Panc1 (cell line): ENCODE data around the gene AGT. TPM values are rescaled to one million over a fixed set of nuclear protein-coding genes. Genes with fewer than 3 reads are reported as not detected.

Source experiments
- ATAC-seq: fragments of 200-7000 bp; cut with Tn5 transposase; 2 replicates; pipeline ENCODE4 v1.9.1; 2020; ENCODE audit warnings: mild to moderate bottlenecking, moderate library complexity
- BruUV-seq: library from RNA; stranded (reverse); fragments of 400-500 nt; replicated peaks from 2 replicates; lab custom pipeline; 2021; lab: Mats Ljungman, UMichigan
- CTCF ChIA-PET: fragments of 300-600 bp; sonication (Branson Sonifier 250); formaldehyde crosslinking; loops from one replicate; lab custom pipeline; 2022; ENCODE audit warnings: antibody characterized with exemption; lab: Charles Lee
- POLR2A ChIA-PET: fragments of 300-600 bp; sonication (Branson Sonifier 250); formaldehyde crosslinking; loops from one replicate; lab custom pipeline; 2022; ENCODE audit warnings: antibody characterized with exemption; lab: Charles Lee
- DNase-seq: peaks from one replicate; pipeline ENCODE4 v3.0.0-alpha.2; 2010; ENCODE audit warnings: low read depth, low spot score
- H3K27ac ChIP-seq: 2 replicates; pipeline ENCODE4 v1.5.1; 2011; ENCODE audit warnings: mild to moderate bottlenecking, low read length, inconsistent platforms
- H3K27me3 ChIP-seq: fragments of 200-500 bp; sonication (Bioruptor generic); 2 replicates; pipeline ENCODE4 v1.6.0; 2014; ENCODE audit warnings: low read length, inconsistent platforms; ENCODE audit not compliant: control insufficient read depth, insufficient read depth
- H3K36me3 ChIP-seq: fragments of 200-500 bp; sonication (Bioruptor generic); 2 replicates; pipeline ENCODE4 v1.5.1; 2014; ENCODE audit warnings: inconsistent platforms, mild to moderate bottlenecking, low read length, moderate library complexity; ENCODE audit not compliant: control insufficient read depth, insufficient read depth
- H3K4me1 ChIP-seq: 2 replicates; pipeline ENCODE4 v1.5.1; 2011; ENCODE audit warnings: inconsistent platforms, mild to moderate bottlenecking, low read length, moderate library complexity; ENCODE audit not compliant: control insufficient read depth, insufficient read depth
- H3K4me3 ChIP-seq, 2 experiments: 2 replicates each; pipeline ENCODE4 v1.5.1; 2011 to 2012; ENCODE audit warnings: low read depth in 2 of 2, low read length in 2 of 2, mild to moderate bottlenecking in 2 of 2, inconsistent platforms in 1 of 2, moderate library complexity in 1 of 2
- H3K9me3 ChIP-seq: fragments of 200-500 bp; sonication (Bioruptor generic); 2 replicates; pipeline ENCODE4 v1.5.1; 2014; ENCODE audit warnings: low read depth, mild to moderate bottlenecking, inconsistent platforms, low read length, moderate library complexity; ENCODE audit not compliant: control insufficient read depth, insufficient read depth
- POLR2AphosphoS5 ChIP-seq: IDR thresholded peaks from 2 replicates; pipeline ENCODE4 v1.6.1; 2012; ENCODE audit warnings: mild to moderate bottlenecking, low read depth, low read length, moderate library complexity
- SIN3A ChIP-seq: IDR thresholded peaks from 2 replicates; pipeline ENCODE4 v1.6.1; 2012; ENCODE audit warnings: low read depth, mild to moderate bottlenecking, low read length, moderate library complexity, borderline replicate concordance; ENCODE audit not compliant: insufficient read depth
- TCF7L2 ChIP-seq: IDR thresholded peaks from 2 replicates; pipeline ENCODE4 v1.6.1; 2011; ENCODE audit warnings: mild to moderate bottlenecking, low read depth, low read length, inconsistent platforms
- in situ Hi-C: cut with HindIII; loops from 2 replicates; pipeline ENCODE4 v1.10.0; 2016; ENCODE audit warnings: low sequenced_read_pairs, low pct_unique_long_range_greater_than_20kb
- intact Hi-C: fragments of 100-400 bp; cut with micrococcal nuclease; formaldehyde crosslinking; loops from one replicate; pipeline ENCODE4 v1.10.0; 2022; ENCODE audit not compliant: unreplicated experiment
- total RNA-seq: library from RNA; stranded (reverse); gene quantifications from one replicate; pipeline ENCODE4 v1.2.1, GENCODE V29; 2021; ENCODE audit not compliant: unreplicated experiment
- TF ChIP-seq, protein P1 (sequence below): fragments of 450-650 bp; IDR thresholded peaks from 2 replicates; pipeline ENCODE4 v1.5.1; 2017; ENCODE audit warnings: mild to moderate bottlenecking
- TF ChIP-seq, protein P2 (sequence below), 2 experiments: IDR thresholded peaks; 2 replicates each; pipeline ENCODE4 v1.6.1; 2011 to 2012; ENCODE audit warnings: low read depth in 2 of 2, control low read depth in 1 of 2, low read length in 1 of 2, mild to moderate bottlenecking in 1 of 2, moderate library complexity in 1 of 2; ENCODE audit not compliant: insufficient read depth in 1 of 2

The AGT gene
- total RNA-seq, 1 experiment from 2014 or later, result 0.87 TPM

DNA sequence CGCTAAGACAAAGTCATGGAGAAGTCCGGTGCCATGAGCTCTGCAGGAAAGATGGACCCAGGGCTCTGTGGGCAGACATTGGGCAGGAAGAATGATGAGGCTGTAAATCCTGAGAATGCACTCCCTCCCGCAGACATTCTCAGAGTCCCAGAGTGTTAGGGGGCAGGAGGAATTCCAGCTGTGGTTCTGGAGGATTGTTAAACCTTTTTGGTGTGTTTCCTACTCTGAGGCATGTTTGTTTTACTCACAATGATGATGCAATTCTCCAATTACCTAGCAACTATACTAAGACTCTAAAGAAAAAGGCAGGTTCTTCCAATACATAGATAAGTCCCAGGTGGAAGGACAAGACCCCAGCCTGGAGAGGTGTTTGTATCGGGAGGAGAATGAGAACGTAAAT, 30.5 kb upstream of the AGT start:
- no peak overlapping the region for H3K27ac ChIP-seq
- in situ Hi-C loops, result no loop called here
- no peaks in the 10 kb centered on the region for H3K4me1 ChIP-seq
- intact Hi-C loops, result no loop called here
- no TSS peak for BruUV-seq
- H3K9me3 ChIP-seq, result no peaks in the 10 kb centered on the region
- no peaks in the 10 kb centered on the region for H3K36me3 ChIP-seq
- H3K27me3 ChIP-seq, result peaks cover 3% of the 10 kb centered on the region; the same call in 1 of the 2 replicates
- ChIA-PET POLR2A (no interaction called here), CTCF (no interaction called here)
- TF ChIP-seq, protein P1, sequence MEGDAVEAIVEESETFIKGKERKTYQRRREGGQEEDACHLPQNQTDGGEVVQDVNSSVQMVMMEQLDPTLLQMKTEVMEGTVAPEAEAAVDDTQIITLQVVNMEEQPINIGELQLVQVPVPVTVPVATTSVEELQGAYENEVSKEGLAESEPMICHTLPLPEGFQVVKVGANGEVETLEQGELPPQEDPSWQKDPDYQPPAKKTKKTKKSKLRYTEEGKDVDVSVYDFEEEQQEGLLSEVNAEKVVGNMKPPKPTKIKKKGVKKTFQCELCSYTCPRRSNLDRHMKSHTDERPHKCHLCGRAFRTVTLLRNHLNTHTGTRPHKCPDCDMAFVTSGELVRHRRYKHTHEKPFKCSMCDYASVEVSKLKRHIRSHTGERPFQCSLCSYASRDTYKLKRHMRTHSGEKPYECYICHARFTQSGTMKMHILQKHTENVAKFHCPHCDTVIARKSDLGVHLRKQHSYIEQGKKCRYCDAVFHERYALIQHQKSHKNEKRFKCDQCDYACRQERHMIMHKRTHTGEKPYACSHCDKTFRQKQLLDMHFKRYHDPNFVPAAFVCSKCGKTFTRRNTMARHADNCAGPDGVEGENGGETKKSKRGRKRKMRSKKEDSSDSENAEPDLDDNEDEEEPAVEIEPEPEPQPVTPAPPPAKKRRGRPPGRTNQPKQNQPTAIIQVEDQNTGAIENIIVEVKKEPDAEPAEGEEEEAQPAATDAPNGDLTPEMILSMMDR, result no peak
- TF ChIP-seq TCF7L2 (no peak), POLR2AphosphoS5 (no peak), SIN3A (no peak)
- TF ChIP-seq, protein P2, sequence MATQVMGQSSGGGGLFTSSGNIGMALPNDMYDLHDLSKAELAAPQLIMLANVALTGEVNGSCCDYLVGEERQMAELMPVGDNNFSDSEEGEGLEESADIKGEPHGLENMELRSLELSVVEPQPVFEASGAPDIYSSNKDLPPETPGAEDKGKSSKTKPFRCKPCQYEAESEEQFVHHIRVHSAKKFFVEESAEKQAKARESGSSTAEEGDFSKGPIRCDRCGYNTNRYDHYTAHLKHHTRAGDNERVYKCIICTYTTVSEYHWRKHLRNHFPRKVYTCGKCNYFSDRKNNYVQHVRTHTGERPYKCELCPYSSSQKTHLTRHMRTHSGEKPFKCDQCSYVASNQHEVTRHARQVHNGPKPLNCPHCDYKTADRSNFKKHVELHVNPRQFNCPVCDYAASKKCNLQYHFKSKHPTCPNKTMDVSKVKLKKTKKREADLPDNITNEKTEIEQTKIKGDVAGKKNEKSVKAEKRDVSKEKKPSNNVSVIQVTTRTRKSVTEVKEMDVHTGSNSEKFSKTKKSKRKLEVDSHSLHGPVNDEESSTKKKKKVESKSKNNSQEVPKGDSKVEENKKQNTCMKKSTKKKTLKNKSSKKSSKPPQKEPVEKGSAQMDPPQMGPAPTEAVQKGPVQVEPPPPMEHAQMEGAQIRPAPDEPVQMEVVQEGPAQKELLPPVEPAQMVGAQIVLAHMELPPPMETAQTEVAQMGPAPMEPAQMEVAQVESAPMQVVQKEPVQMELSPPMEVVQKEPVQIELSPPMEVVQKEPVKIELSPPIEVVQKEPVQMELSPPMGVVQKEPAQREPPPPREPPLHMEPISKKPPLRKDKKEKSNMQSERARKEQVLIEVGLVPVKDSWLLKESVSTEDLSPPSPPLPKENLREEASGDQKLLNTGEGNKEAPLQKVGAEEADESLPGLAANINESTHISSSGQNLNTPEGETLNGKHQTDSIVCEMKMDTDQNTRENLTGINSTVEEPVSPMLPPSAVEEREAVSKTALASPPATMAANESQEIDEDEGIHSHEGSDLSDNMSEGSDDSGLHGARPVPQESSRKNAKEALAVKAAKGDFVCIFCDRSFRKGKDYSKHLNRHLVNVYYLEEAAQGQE (IDR thresholded peaks at IDR 0.05; ENCODE audit: insufficient read depth in 1 of 2, low read depth in 2 of 2, low read length in 1 of 2), result no peak
- H3K4me3 ChIP-seq, result no peak overlapping the region
- ATAC-seq (no peak), DNase-seq (no peak)

DNA sequence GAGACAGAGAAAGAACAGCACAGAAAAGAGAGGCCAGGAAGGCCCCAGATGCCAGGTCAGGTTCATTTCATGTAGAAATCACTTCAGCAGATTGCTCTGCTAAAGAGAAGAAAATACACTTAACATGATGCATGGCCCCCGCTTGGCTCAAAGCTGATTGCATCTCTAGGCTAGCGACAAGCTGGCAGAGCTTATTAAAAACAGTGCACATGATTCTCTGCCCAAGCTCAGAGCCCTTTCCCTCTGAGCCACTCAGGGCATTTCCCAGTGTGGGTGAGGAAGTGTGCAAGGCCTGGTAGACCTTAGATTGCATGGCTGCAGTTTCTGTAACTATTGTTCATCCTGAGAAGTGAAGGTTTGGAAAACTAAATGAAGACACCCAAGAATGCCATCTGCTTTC, 30.0 kb upstream of the AGT start:
- no TSS peak for BruUV-seq
- Histone ChIP-seq H3K4me3 (no peak overlapping the region), H3K27ac (no peak overlapping the region), H3K4me1 (no peaks in the 10 kb centered on the region), H3K27me3 (peaks cover 3% of the 10 kb centered on the region; the same call in 1 of the 2 replicates), H3K36me3 (no peaks in the 10 kb centered on the region), H3K9me3 (no peaks in the 10 kb centered on the region)
- POLR2A ChIA-PET, result no interaction called here
- CTCF ChIA-PET, result interaction anchor here (0.6 kb wide), 1 partner anchor 24 kb away, joined by 5 read pairs; no protein-coding TSS in a partner anchor
- in situ Hi-C loops (no loop called here), intact Hi-C loops (no loop called here)
- DNase-seq (no peak), ATAC-seq (no peak)
- no peak for TF ChIP-seq POLR2AphosphoS5
- TF ChIP-seq, protein P1, result no peak
- TF ChIP-seq SIN3A, result no peak
- TF ChIP-seq, protein P2 (IDR thresholded peaks at IDR 0.05; ENCODE audit: insufficient read depth in 1 of 2, low read depth in 2 of 2, low read length in 1 of 2), result no peak
- TF ChIP-seq TCF7L2, result no peak
